Activated CD4-positive, CD25-positive, alpha-beta regulatory T cell treated with anti-CD3 and anti-CD28 coated beads, Interleukin-2, amount 50 U/mL, for 72 hours (primary cell): ENCODE results near the gene MPPED1.

Experiments
- DNase-seq: peaks from one replicate; pipeline ENCODE4 v3.0.0; 2021

MPPED1 gene

DNA sequence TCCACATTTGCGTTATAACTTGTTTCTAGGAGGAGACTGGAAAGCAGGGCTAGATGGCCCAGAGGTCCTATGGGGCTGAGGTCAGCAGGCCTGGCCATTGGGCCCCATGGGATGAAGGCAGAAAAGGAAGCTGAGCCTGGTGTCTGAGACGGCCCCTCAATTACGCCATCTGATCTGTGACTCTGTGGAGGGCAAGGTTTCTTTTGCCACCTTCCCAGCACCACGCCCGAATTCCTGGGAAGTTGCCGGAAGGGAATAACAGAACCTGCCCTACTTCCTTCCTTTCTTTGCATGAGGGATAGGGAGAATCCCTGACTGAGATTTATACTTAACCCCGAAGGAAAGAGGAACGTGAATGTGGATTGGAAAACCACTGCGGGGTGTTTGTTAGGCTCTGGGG is 118.1 kb downstream of the MPPED1 start:
- no peak for DNase-seq

GRCh38 chr22:43530349-43531201 is 118.8 kb downstream of the MPPED1 start:
- DNase-seq: no peak

DNA sequence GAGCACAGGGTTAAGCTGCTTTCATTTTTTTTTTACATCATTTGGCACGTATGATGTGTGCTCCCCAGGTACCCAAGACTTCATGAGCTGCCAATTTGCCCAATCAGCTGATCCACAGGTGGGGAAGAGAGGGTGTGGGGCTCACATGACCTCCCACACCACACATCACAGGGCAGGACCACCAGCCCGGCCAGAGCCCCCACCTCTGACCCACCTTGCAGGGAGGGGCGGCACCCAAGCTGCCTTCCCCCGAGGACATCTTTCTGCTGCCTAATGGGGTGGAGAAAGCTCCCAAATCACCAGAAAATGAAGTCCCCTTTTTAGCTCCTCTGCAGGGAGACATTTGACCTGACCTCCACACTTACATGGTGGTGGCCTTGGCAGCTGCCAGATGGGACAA is 119.8 kb downstream of the MPPED1 start:
- no peak for DNase-seq

GRCh38 chr22:43532301-43533155 is 120.7 kb downstream of the MPPED1 start:
- no peak for DNase-seq

DNA sequence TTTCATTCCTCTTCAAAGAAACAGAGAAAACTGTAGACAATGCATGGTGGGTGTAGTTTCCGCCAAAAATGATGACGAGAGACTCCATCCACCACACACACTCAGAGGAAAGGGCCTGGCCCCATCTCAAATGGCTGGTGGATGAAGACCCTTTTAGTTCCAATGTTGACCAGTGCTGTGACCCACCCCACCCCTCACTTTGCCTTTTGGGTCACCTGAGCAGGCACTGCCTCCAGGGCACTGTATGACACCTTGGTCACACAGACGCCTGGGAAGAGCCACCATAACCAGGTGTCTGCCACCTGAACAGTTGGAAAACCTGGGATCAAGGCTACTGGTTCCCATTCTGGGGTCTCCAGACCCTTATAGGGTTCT is 121.3 kb downstream of the MPPED1 start:
- DNase-seq: no peak

DNA sequence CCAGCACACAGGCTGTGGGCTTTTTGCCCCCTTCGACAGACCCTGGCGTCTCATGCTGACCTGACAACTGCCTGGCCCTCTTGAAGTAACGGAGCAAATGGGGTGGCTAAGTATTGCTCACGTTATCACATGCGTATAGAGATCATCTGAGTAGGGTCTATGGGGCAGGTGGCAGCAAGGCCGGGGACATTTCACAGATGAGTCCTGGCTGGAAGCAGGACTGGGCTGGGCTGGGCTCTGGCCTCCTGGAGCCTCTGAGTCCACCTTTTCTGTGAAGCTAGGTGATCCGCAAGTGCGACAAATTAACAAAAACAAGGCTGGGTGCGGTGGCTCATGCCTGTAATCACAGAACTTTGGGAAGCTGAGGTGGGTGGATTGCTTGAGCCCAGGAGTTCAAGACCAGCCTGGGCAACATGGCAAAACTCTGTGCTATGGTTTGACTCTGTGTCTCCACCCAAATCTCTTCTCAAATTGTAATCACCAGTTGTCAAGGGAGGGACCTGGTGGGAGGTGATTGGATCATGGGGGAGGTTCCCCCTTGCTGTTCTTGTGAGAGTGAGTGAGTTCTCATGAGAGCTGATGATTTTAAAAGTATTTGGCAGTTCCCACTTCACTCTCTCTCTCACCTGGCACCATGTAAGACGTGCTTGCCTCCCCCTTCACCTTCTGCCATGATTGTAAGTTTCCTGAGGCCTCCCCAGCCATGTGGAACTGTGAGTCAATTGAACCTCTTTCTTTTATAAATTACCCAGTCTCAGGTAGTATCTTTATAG is 122.0 kb downstream of the MPPED1 start:
- DNase-seq: no peak

DNA sequence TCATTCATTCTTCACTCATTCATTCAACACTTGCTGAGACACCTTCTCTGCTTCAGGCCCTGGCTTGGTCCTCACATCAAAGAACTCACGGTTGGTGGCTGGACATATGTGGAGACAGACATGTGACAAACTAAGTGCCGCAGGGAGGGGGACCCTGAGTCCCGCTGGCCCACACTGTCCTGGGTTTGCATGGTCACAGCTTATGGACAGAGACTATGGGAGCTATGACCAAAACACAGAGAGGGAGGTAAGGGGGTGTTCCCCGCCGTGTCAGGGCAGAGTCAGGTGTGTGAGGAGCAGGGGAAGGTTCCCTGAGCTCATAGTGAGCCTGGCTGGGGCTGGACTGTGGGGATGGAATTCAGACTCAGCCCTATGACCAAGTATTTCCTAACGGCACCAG is 123.1 kb downstream of the MPPED1 start:
- no peak for DNase-seq

GRCh38 chr22:43535336-43535735 is 123.5 kb downstream of the MPPED1 start:
- DNase-seq: no peak

- DNase-seq: no peak
Measured at GRCh38 chr22:43535741-43536140, 123.9 kb downstream of the MPPED1 start.

DNA sequence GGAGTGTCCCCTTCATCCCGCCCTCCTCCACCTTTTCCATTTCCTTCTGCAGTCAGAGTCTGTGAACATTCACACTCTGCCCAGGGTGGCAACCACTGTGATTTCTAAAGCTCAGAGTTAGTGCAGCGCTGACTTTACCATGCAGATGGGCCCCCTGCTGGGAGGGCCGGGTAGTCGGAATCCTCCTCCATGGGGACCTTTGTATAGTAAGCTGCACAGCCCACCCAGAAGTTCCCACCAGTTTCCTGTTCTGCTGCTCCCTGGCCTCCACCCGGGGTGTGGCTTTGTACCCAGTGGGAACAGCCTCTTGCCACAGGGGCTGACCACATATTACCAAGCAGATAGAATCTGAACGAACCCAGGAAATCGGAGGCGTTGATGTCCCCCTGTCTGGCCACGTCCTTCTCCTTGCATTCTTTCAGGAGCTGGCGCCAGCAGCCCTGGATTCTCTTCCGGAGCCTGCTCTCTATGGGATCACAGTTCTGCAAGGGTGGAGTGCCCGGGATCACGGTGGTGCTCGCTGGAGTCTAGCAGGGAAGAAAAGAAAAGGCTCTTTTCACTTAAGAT is 125.3 kb downstream of the MPPED1 start:
- DNase-seq: no peak

- DNase-seq: no peak
Measured at GRCh38 chr22:43539572-43540528, 128.0 kb downstream of the MPPED1 start.

DNA sequence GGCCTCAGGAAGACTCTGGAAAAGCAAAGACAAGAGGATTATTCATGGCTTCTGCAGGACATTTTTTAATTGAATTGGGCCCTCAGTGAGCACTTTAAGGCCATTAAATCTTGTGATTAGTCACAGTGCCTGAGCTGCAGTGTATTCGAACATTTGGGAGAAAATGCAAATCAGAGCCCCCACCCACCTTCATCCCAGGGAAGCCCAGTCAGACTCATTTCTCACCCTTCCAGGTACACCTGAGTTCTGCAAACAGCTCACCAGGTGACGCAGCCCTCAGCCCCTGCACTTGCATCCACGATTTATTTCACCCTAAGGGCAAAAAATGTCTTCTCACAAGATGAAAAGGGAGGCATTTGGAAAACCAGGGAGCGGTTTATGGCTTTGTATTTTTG is 128.7 kb downstream of the MPPED1 start:
- no peak for DNase-seq

DNA sequence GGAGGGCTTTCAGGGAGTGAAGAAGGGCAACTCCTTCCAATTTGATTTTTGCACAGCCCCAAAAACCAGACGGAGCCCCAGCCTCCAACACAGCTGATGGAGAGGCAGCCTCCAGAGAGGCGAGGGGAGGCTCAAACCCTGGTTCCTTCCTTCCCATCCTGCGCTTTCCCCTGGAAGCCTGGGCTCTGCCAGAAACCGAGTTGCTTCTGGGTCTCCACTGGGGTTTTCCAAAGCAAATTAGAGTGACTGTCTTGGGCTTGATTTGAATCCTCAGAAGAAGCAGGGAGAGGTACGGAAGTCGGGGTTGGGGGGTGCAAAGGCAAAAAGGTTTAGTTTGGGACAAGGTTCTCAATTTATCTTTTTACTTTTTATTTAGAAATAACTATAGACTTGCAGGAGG is 129.2 kb downstream of the MPPED1 start:
- no peak for DNase-seq

- no peak for DNase-seq
Measured at GRCh38 chr22:43541462-43542407, 129.9 kb downstream of the MPPED1 start.

DNA sequence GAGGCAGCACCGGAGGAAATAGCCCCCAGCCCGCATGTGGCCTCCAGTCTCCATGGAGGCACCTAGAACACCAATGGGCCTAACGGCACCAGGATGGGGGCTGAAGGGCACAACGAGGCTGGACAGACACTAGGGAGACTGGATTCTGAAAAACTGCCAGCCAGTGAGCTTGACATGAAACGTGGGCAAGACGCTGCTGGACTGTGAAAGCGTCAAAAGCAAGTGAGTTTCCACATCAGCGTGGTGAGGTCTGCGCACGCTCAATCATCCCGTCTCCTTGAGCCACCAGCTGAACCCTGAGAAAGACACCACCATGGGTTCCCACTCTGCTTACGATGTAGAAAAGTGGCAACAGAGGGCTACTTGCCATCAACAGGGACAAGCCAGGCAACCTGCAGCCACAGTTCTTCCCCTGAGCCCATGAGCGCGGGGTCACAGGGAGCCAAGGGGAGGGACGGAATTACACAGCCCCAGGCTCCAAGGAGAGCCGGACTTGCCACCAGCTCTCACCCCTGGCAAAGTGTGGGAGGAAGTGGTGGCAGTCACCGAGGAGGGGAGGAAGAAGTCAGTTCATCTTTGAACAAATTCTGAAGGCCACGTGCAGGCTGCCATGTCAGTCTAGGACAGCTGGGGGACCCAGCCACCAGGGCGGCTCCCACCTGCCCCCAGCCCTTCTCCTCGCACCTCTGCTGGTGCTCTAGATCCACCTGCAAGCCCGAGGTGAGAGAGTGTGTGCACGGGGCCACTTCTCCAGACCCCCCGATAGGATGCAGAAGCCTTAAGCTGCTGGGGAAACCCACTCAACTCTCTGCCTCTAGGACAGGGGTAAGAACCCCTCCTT is 131.1 kb downstream of the MPPED1 start:
- no peak for DNase-seq

DNA sequence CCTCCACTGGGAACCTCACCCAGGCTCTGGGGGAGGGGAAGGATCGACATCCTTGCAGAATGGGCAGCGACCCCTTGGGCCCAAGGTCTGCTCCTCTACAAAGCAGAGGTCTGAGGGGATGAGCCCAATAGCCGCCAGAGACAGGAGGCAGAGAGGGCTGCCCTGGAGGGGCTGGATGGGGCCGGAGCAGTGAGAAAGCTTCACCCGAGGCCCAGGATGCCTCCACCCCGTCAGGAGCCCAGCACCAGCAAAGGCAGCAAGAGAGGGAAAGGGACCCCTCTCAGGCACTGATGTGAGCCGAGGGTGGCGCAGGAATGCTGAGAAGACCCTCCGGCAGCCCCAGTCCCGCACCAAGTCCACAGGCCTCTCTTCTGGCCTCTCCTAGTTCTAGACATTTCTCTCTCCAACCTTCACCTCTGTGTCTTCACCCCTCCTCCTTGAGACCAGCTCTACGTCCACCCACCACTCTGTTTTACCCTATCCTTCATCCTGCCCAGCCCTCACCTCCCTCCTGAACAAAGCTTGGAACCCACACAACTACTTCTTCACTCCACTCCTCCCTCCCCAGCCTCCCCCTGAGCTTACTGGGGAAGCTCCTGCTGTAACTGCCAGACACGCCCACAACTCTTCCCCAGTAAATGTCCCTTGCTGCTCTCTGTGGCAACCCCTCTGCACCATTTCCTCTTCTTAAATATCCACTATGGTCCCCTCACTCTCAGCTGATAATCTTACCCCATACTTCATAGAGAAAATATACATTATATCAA is 131.9 kb downstream of the MPPED1 start:
- DNase-seq: no peak

DNA sequence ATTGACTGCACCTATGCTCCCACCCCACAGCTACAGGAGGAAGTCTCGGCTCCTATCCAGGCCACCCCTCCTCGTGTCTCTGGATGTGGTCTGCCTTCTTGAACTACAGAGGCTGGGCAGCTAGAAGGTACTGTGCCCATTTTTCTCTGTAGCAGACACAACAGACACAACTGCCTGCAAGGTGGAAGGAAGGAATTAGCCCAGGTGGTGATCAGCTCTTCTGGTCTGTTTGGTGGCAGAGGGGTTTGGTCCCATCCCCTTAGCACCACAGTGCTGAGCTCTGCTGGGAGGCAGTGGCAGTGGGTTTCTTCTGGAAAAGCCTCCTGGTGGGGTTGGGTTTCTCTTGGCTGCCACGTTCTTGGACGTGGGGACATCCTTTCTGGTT is 132.5 kb downstream of the MPPED1 start:
- no peak for DNase-seq

- no peak for DNase-seq
Measured at GRCh38 chr22:43546186-43546585, 134.4 kb downstream of the MPPED1 start.
